SK-N-MC (cell line): ENCODE measurements around the gene DEPP1.

Source experiments
- DNase-seq: peaks from one replicate; pipeline ENCODE4 v3.0.0-alpha.2; 2011; ENCODE audit warnings: low read depth, low spot score
- H3K27ac ChIP-seq: fragments of 200-600 bp; sonication (generic); 2 replicates; pipeline ENCODE4 v1.5.1; 2016; ENCODE audit warnings: mixed run types
- H3K36me3 ChIP-seq: fragments of 200-600 bp; sonication (generic); 2 replicates; pipeline ENCODE4 v1.6.1; 2017; ENCODE audit warnings: antibody characterized with exemption, low read length, mixed read lengths; ENCODE audit not compliant: insufficient read depth
- H3K4me3 ChIP-seq: fragments of 200-600 bp; sonication (generic); 2 replicates; pipeline ENCODE4 v1.5.1; 2016
- H3K9ac ChIP-seq: fragments of 200-600 bp; sonication (generic); 2 replicates; pipeline ENCODE4 v1.8.0; 2017; ENCODE audit warnings: mixed run types, mixed read lengths; ENCODE audit not compliant: insufficient read length
- H3K9me3 ChIP-seq: fragments of 200-600 bp; sonication (generic); 2 replicates; pipeline ENCODE4 v1.6.1; 2017; ENCODE audit warnings: low read depth, mild to moderate bottlenecking, antibody characterized with exemption, low read length, moderate library complexity, mixed read lengths
- EZH2 ChIP-seq: fragments of 200-600 bp; sonication (generic); IDR thresholded peaks from one replicate; pipeline ENCODE4 v1.6.1; 2017; ENCODE audit warnings: antibody characterized with exemption
- FOXP2 ChIP-seq: optimal IDR thresholded peaks from 2 replicates; pipeline ENCODE3; 2011; ENCODE audit warnings: mild to moderate bottlenecking, moderate library complexity; ENCODE audit not compliant: insufficient read depth; ENCODE audit errors: extremely low read length, control extremely low read depth
- POLR2AphosphoS5 ChIP-seq: IDR thresholded peaks from 2 replicates; pipeline ENCODE4 v1.6.1; 2012; ENCODE audit warnings: mild to moderate bottlenecking, low read depth, low read length, borderline replicate concordance

The DEPP1 gene

DNA sequence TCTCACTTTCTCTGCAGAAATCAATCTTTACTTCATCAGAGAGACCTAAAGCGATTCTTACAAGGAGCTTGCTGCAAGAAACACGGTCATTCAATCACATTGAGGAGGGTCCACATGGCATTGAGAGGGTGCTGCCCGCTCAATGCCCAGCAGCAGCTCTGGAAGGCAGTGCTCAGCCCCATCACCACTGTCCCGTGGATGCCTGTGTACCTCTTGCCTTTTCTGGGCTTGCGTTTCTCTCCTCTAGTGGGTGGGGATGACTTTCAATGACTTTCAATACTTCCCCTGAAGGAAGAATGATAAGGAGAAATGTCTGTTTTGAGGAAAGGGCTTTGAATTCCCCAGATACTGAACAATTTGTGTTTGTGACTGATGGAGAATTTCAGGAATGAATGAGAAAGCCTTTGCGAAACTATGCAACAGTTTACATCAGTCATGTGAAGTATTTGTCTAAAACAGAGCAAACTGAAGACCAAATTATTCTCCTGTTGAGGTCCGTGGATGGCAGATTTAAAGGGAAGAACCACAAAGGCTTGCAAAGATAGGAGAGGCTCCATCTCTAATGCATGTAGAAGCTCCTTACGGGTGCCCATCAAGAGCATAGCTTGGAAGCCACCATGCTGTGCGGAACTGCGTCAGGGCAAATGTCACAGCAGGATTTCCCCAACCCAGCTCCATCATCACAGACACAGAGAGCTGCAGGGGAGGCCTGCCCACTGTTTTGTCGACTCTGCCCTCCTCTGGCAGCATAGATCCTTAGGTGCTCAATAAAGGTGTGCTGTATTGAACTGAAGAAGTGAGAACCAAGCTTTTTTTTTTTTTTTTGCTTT lies 15.5 kb upstream of the DEPP1 start:
- H3K36me3 ChIP-seq, result no peaks in the 10 kb centered on the region
- H3K9me3 ChIP-seq, result no peaks in the 10 kb centered on the region
- TF ChIP-seq POLR2AphosphoS5 (no peak), FOXP2 (no peak), EZH2 (no peak)
- H3K27ac ChIP-seq, result no peak overlapping the region
- DNase-seq, result no peak
- H3K9ac ChIP-seq, result no peak overlapping the region
- no peak overlapping the region for H3K4me3 ChIP-seq

GRCh38 chr10:44993226-44993921 lies 14.8 kb upstream of the DEPP1 start:
- H3K9ac ChIP-seq, result no peak overlapping the region
- no peak overlapping the region for H3K4me3 ChIP-seq
- no peak for DNase-seq
- no peak for TF ChIP-seq POLR2AphosphoS5
- no peak for TF ChIP-seq FOXP2
- no peak for TF ChIP-seq EZH2
- H3K27ac ChIP-seq, result no peak overlapping the region
- no peaks in the 10 kb centered on the region for H3K36me3 ChIP-seq
- H3K9me3 ChIP-seq, result no peaks in the 10 kb centered on the region

GRCh38 chr10:44992732-44993225 lies 14.2 kb upstream of the DEPP1 start:
- no peaks in the 10 kb centered on the region for H3K36me3 ChIP-seq
- H3K4me3 ChIP-seq, result no peak overlapping the region
- H3K27ac ChIP-seq, result no peak overlapping the region
- H3K9ac ChIP-seq, result no peak overlapping the region
- no peak for TF ChIP-seq POLR2AphosphoS5
- no peak for TF ChIP-seq EZH2
- H3K9me3 ChIP-seq, result no peaks in the 10 kb centered on the region
- DNase-seq, result no peak

GRCh38 chr10:44992070-44992731 lies 13.6 kb upstream of the DEPP1 start:
- DNase-seq, result no peak
- TF ChIP-seq FOXP2, result no peak
- no peak for TF ChIP-seq POLR2AphosphoS5
- no peak for TF ChIP-seq EZH2
- Histone ChIP-seq H3K9ac (no peak overlapping the region), H3K4me3 (no peak overlapping the region), H3K36me3 (no peaks in the 10 kb centered on the region), H3K27ac (no peak overlapping the region), H3K9me3 (no peaks in the 10 kb centered on the region)

GRCh38 chr10:44991571-44991970 lies 13.0 kb upstream of the DEPP1 start:
- Histone ChIP-seq H3K27ac (no peak overlapping the region), H3K36me3 (no peaks in the 10 kb centered on the region), H3K4me3 (no peak overlapping the region), H3K9me3 (no peaks in the 10 kb centered on the region), H3K9ac (no peak overlapping the region)
- no peak for DNase-seq
- TF ChIP-seq EZH2 (no peak), FOXP2 (no peak), POLR2AphosphoS5 (no peak)

- Histone ChIP-seq H3K4me3 (no peak overlapping the region), H3K9ac (no peak overlapping the region), H3K9me3 (no peaks in the 10 kb centered on the region), H3K27ac (no peak overlapping the region), H3K36me3 (no peaks in the 10 kb centered on the region)
- DNase-seq, result no peak
- TF ChIP-seq EZH2 (no peak), POLR2AphosphoS5 (no peak), FOXP2 (no peak)
Observed at GRCh38 chr10:44990965-44991364, 12.4 kb upstream of the DEPP1 start.

DNA sequence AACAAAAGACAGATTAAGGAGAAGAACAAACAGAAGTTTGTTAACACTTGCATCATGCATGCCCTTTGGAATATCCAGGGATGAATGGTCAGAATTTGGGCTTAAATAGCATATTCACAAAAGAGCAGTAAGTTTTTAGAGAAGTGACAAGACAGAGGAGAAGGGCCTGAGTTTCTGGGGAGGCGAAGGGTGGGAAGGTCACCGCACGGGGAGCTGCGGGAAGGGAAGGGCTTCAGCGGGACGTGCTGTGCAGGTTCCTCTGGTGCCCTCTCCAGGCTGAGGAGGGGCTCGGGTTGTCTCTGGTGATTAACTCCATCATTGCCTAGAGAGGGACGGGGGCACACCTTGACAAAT lies 11.7 kb upstream of the DEPP1 start:
- no peak overlapping the region for H3K9ac ChIP-seq
- TF ChIP-seq EZH2, result no peak
- no peak for TF ChIP-seq FOXP2
- no peak for TF ChIP-seq POLR2AphosphoS5
- no peak for DNase-seq
- no peak overlapping the region for H3K27ac ChIP-seq
- H3K4me3 ChIP-seq, result no peak overlapping the region
- H3K9me3 ChIP-seq, result no peaks in the 10 kb centered on the region
- H3K36me3 ChIP-seq, result no peaks in the 10 kb centered on the region

- TF ChIP-seq POLR2AphosphoS5 (no peak), EZH2 (no peak), FOXP2 (no peak)
- DNase-seq, result no peak
- Histone ChIP-seq H3K36me3 (no peaks in the 10 kb centered on the region), H3K9me3 (no peaks in the 10 kb centered on the region), H3K27ac (no peak overlapping the region), H3K9ac (no peak overlapping the region), H3K4me3 (no peak overlapping the region)
Observed at GRCh38 chr10:44989597-44990301, 11.1 kb upstream of the DEPP1 start.
